WTC11 (cell line): Measurements from ENCODE around the gene AUH.

Experiments
- CREM ChIP-seq: sonication (generic); formaldehyde crosslinking; IDR thresholded peaks from 2 replicates; pipeline ENCODE4 v1.8.1; 2022; ENCODE audit warnings: mild to moderate bottlenecking, missing genetic modification reagents, moderate library complexity
- JUN ChIP-seq: sonication (generic); formaldehyde crosslinking; IDR thresholded peaks from 2 replicates; pipeline ENCODE4 v1.8.0; 2023; ENCODE audit warnings: mild to moderate bottlenecking, missing genetic modification reagents
- MXD4 ChIP-seq: fragments of 250-450 bp; sonication (Bioruptor Pico); IDR thresholded peaks from 2 replicates; pipeline ENCODE4 v1.8.0; 2021; ENCODE audit warnings: mild to moderate bottlenecking, moderate library complexity, borderline replicate concordance
- NR3C1 ChIP-seq: sonication (generic); formaldehyde crosslinking; conservative IDR thresholded peaks from 2 replicates; pipeline ENCODE4 v1.8.1; 2023; ENCODE audit warnings: low read depth, mild to moderate bottlenecking, missing genetic modification reagents
- SP1 ChIP-seq: sonication (generic); formaldehyde crosslinking; conservative IDR thresholded peaks from 2 replicates; pipeline ENCODE4 v1.8.1; 2022; ENCODE audit warnings: missing genetic modification reagents
- ZBTB21 ChIP-seq: sonication (generic); formaldehyde crosslinking; IDR thresholded peaks from 2 replicates; pipeline ENCODE4 v1.8.1; 2023; ENCODE audit warnings: mild to moderate bottlenecking, missing genetic modification reagents, borderline replicate concordance
- TF ChIP-seq, protein P1 (sequence below): fragments of 200-600 bp; IDR thresholded peaks from 2 replicates; pipeline ENCODE4 v1.8.0; 2022; ENCODE audit warnings: antibody characterized with exemption
- TF ChIP-seq, protein P2 (sequence below): sonication (generic); formaldehyde crosslinking; IDR thresholded peaks from 2 replicates; pipeline ENCODE4 v1.8.0; 2022; ENCODE audit warnings: mild to moderate bottlenecking, missing genetic modification reagents
- TF ChIP-seq, protein P3 (sequence below): sonication (generic); formaldehyde crosslinking; IDR thresholded peaks from 2 replicates; pipeline ENCODE4 v1.8.1; 2023; ENCODE audit warnings: mild to moderate bottlenecking, missing genetic modification reagents, moderate library complexity
- TF ChIP-seq, protein P4 (sequence below): sonication (generic); formaldehyde crosslinking; IDR thresholded peaks from 2 replicates; pipeline ENCODE4 v1.8.1; 2022; ENCODE audit warnings: low read depth, missing genetic modification reagents, borderline replicate concordance
- TF ChIP-seq, protein P5 (sequence below): sonication (generic); formaldehyde crosslinking; IDR thresholded peaks from 2 replicates; pipeline ENCODE4 v1.8.0; 2022; ENCODE audit warnings: mild to moderate bottlenecking, missing genetic modification reagents

DNA sequence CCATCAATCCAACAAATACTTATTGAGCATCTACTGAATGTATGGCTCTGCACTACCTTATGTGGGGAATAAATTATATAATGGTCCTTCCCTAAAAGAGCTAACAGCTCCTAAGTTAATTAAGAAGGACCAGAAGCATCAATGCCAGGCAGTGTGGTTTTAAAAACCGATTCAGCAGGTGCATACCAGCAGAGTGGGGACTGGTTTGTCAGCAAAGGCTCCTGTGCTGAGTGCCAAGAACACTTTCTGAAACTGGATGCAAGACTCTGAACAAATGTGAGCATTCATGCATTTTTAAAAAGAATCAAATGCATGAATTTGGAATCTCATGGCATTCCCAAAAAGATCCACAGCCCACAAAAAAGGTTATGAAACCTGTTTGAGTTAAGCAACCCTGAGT, 142.2 kb downstream of the AUH start:
- TF ChIP-seq CREM (no peak), ZBTB21 (CRISPR knock-in tag) (no peak), MXD4 (CRISPR knock-in tag) (no peak), JUN (CRISPR knock-in tag) (no peak), SP1 (no peak), NR3C1 (no peak)
- TF ChIP-seq, protein P1, sequence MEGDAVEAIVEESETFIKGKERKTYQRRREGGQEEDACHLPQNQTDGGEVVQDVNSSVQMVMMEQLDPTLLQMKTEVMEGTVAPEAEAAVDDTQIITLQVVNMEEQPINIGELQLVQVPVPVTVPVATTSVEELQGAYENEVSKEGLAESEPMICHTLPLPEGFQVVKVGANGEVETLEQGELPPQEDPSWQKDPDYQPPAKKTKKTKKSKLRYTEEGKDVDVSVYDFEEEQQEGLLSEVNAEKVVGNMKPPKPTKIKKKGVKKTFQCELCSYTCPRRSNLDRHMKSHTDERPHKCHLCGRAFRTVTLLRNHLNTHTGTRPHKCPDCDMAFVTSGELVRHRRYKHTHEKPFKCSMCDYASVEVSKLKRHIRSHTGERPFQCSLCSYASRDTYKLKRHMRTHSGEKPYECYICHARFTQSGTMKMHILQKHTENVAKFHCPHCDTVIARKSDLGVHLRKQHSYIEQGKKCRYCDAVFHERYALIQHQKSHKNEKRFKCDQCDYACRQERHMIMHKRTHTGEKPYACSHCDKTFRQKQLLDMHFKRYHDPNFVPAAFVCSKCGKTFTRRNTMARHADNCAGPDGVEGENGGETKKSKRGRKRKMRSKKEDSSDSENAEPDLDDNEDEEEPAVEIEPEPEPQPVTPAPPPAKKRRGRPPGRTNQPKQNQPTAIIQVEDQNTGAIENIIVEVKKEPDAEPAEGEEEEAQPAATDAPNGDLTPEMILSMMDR = no peak
- TF ChIP-seq, protein P2, sequence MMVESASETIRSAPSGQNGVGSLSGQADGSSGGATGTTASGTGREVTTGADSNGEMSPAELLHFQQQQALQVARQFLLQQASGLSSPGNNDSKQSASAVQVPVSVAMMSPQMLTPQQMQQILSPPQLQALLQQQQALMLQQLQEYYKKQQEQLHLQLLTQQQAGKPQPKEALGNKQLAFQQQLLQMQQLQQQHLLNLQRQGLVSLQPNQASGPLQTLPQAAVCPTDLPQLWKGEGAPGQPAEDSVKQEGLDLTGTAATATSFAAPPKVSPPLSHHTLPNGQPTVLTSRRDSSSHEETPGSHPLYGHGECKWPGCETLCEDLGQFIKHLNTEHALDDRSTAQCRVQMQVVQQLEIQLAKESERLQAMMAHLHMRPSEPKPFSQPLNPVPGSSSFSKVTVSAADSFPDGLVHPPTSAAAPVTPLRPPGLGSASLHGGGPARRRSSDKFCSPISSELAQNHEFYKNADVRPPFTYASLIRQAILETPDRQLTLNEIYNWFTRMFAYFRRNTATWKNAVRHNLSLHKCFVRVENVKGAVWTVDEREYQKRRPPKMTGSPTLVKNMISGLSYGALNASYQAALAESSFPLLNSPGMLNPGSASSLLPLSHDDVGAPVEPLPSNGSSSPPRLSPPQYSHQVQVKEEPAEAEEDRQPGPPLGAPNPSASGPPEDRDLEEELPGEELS (CRISPR knock-in tag) = no peak
- TF ChIP-seq, protein P3, sequence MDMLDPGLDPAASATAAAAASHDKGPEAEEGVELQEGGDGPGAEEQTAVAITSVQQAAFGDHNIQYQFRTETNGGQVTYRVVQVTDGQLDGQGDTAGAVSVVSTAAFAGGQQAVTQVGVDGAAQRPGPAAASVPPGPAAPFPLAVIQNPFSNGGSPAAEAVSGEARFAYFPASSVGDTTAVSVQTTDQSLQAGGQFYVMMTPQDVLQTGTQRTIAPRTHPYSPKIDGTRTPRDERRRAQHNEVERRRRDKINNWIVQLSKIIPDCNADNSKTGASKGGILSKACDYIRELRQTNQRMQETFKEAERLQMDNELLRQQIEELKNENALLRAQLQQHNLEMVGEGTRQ (CRISPR knock-in tag) = no peak
- TF ChIP-seq, protein P4, sequence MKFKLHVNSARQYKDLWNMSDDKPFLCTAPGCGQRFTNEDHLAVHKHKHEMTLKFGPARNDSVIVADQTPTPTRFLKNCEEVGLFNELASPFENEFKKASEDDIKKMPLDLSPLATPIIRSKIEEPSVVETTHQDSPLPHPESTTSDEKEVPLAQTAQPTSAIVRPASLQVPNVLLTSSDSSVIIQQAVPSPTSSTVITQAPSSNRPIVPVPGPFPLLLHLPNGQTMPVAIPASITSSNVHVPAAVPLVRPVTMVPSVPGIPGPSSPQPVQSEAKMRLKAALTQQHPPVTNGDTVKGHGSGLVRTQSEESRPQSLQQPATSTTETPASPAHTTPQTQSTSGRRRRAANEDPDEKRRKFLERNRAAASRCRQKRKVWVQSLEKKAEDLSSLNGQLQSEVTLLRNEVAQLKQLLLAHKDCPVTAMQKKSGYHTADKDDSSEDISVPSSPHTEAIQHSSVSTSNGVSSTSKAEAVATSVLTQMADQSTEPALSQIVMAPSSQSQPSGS = no peak
- TF ChIP-seq, protein P5, sequence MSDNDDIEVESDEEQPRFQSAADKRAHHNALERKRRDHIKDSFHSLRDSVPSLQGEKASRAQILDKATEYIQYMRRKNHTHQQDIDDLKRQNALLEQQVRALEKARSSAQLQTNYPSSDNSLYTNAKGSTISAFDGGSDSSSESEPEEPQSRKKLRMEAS (CRISPR knock-in tag) = no peak
